ENCODE measurements around the gene BLMH.
"Not testable (repeated sequence)": the region's sequence is repeated elsewhere in the genome, so short reads cannot be mapped to it uniquely, and the experiment has no call there.

BLMH gene

DNA sequence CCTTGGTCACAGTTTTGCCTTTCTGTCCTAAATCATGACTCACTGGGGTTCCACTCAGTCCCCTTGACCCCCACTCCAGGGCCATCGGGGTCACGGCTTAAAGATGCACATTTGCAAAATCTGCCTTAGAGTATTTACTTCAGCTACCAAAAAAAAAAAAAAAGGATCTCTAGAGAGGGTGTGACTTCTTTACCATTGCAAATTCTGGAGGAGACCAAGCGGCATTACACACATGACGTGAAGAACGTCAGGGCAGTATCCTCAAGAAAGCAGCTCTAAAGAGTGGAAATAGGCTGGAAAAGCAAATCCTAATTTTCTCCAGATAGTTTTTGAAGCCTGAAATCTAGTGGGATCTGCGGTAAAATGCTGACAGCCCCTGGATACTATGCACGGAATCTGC is 81.8 kb downstream of the BLMH start:
- Mint-ChIP-seq H3K4me3 (no peak overlapping the region), H3K9me3 (no peaks in the 10 kb centered on the region), H3K36me3 (no peaks in the 10 kb centered on the region), H3K27ac (no peak overlapping the region), H3K27me3 (peaks cover 52% of the 10 kb centered on the region), H3K4me1 (peaks cover 5% of the 10 kb centered on the region)
- DNase-seq: no peak
- CTCF ChIA-PET: no interaction called here

DNA sequence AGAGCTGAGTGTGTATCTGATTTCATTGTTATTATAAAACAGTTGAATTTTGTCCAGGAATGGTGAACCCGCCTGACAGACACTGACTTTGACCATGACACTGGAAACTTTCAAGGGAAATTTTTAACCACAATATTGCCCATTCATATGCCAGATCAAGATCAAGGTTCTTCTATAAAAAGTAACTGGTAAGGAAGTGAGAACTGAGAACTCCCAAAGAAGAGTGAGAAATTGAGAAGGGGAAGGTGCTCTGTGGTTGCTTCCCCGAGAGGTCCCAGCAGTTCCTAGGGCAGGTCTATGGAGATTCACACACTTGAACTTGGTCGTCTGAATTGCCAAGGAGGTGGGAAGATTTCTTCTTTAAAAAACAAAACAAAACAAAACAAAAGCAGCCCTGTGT is 83.5 kb downstream of the BLMH start:
- peaks cover 5% of the 10 kb centered on the region for H3K4me1 Mint-ChIP-seq
- peaks cover 64% of the 10 kb centered on the region for H3K27me3 Mint-ChIP-seq
- no peaks in the 10 kb centered on the region for H3K36me3 Mint-ChIP-seq
- no peak for DNase-seq
- H3K9me3 Mint-ChIP-seq: no peaks in the 10 kb centered on the region
- CTCF ChIA-PET: no interaction called here
- H3K4me3 Mint-ChIP-seq: no peak overlapping the region
- no peak overlapping the region for H3K27ac Mint-ChIP-seq

DNA sequence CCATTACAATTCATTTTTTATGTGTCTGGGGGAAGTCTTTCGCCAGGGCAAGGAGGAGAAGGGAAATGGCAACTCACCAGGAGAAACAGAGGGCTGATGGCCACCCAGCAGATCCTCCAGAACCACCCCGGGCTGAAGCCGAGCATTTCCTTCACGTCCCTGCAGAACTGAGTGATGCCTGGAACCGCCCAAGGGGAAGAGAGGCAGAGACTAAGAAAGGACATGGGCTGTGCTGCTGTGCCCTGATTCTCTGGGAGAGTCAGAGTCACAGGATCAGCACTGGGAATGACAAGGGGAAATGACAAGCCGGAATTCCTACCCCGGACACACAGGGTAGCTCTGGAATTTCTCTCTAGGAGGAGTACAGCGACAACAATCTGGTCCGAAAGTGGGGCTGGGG is 84.1 kb downstream of the BLMH start:
- Mint-ChIP-seq H3K27me3 (peaks cover 61% of the 10 kb centered on the region), H3K4me3 (no peak overlapping the region), H3K36me3 (no peaks in the 10 kb centered on the region), H3K4me1 (peaks cover 5% of the 10 kb centered on the region), H3K9me3 (no peaks in the 10 kb centered on the region), H3K27ac (no peak overlapping the region)
- CTCF ChIA-PET: no interaction called here
- no peak for DNase-seq

DNA sequence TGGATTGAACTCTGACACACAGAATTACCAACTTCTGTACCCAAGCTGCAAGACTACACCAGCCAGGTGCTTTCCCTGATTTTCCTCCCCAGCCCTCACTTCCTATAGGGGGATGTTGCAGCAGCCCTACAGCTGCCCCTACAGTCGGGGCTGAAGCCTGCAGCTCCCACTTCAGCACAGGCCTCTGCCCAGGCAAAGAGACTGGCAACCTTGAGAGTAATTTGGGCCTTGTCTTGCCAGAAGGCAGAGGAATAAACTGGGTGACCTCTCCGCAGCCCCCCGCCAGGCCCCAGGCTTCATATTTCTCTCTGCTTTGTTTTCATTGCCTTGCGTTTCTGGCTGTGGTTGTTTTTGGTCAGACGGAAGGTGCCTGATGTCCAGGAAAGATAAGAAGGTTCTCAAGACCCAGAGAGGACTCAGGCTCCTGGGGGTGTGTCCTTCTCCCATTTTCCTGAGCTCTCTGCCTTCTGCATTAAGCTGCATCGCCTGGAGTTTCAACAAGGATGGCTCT is 88.2 kb downstream of the BLMH start:
- CTCF ChIA-PET: interaction anchor here (0.8 to 1.3 kb wide), 2 partner anchors 71 to 79 kb away, joined by 3 to 4 read pairs; no protein-coding TSS in a partner anchor

DNA sequence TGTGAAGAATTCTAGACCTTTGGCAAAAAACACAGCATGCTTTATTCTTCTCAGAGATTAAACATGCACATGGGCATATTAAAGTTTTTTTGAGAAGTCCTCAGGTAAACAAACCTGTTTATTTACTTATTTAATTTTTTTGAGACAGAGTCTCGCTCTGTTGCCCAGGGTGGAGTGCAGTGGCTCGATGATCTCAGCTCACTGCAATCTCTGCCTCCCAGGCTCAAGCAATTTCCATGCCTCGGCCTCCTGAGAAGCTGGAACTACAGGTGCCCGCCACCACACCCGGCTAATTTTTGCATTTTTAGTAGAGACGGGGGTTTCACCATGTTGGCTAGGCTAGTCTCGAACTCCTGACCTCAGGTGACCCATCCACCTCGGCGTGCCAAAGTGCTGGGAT is 91.1 kb downstream of the BLMH start:
- CTCF ChIA-PET, H3K36me3 Mint-ChIP-seq, H3K4me1 Mint-ChIP-seq, H3K4me3 Mint-ChIP-seq, DNase-seq, H3K27ac Mint-ChIP-seq, H3K9me3 Mint-ChIP-seq: not testable (repeated sequence)
- peaks cover 44% of the 10 kb centered on the region for H3K27me3 Mint-ChIP-seq

More for the DNA sequence above, 88.2 kb downstream of the BLMH start:
- Mint-ChIP-seq H3K27ac (no peak overlapping the region), H3K4me1 (no peaks in the 10 kb centered on the region), H3K36me3 (no peaks in the 10 kb centered on the region), H3K9me3 (no peaks in the 10 kb centered on the region), H3K27me3 (peaks cover 52% of the 10 kb centered on the region), H3K4me3 (no peak overlapping the region)
- DNase-seq: no peak

DNA sequence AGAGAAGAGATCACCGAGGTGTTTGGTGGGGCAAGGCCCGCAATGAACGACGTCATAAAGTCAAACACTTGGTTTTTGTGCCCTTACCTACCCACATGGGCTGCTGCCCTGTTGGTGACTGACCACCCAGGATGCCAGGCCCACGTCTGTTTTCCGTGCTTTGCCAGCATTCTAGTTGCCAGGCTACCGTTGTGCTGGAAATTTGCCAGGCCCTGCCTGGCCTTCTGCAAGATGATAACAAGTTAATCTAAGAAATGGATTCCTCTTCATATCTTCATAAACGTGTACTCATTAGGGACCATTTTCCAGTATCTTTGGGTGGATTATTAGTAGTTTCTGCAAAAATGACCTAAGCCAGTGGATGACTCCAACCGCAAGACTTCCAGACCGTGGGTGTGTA is 91.6 kb downstream of the BLMH start:
- H3K27ac Mint-ChIP-seq: no peak overlapping the region
- no peaks in the 10 kb centered on the region for H3K9me3 Mint-ChIP-seq
- CTCF ChIA-PET: no interaction called here

DNA sequence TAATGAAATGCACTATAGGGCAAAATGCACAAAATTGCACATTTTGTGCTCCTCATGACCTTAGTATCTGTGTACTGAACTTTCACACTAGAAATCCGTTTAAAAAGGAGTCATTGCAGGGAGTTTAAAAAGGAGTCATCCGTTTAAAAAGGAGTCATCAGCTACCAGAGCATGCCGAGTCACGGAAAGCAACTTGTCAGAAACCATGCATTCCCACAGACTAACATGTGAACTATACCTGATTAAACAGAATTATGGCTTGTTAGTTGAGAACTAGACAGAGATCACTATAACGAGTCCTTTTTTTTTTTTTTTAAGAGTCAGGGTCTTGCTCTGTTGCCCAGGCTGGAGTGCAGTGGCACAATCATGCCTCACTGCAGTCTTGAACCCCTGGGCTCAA is 92.1 kb downstream of the BLMH start:
- no peaks in the 10 kb centered on the region for H3K4me1 Mint-ChIP-seq
- H3K9me3 Mint-ChIP-seq: no peaks in the 10 kb centered on the region
- no peak overlapping the region for H3K27ac Mint-ChIP-seq
- no peak overlapping the region for H3K4me3 Mint-ChIP-seq
- no peaks in the 10 kb centered on the region for H3K36me3 Mint-ChIP-seq
- no peak for DNase-seq
- peaks cover 38% of the 10 kb centered on the region for H3K27me3 Mint-ChIP-seq
- CTCF ChIA-PET: interaction anchor here (0.9 kb wide), 1 partner anchor 137 kb away, joined by 3 read pairs; no protein-coding TSS in a partner anchor

More for the DNA sequence above, 91.6 kb downstream of the BLMH start:
- Mint-ChIP-seq H3K4me1 (no peaks in the 10 kb centered on the region), H3K36me3 (no peaks in the 10 kb centered on the region), H3K4me3 (no peak overlapping the region), H3K27me3 (peaks cover 41% of the 10 kb centered on the region)
- DNase-seq: no peak

Data from activated naive CD4-positive, alpha-beta T cell treated with anti-CD3 and anti-CD28 coated beads, Interleukin-2, amount 10 ng/mL, durations not matched to agents 7 days and 5 days (primary cell).